IPS-18c (cell line): ENCODE results near the gene GIPR.
"Not testable (repeated sequence)": the region's sequence is repeated elsewhere in the genome, so short reads cannot be mapped to it uniquely, and the experiment has no call there.

Experiments
- H3K4me3 ChIP-seq: 2 replicates; pipeline ENCODE4 v1.7.0; 2013; ENCODE audit warnings: low read depth, mild to moderate bottlenecking, low read length, moderate library complexity; ENCODE audit not compliant: insufficient read depth
- H3K9me3 ChIP-seq: one replicate; pipeline ENCODE4 v1.6.1; 2013; ENCODE audit warnings: mild to moderate bottlenecking, low read length, moderate library complexity; ENCODE audit not compliant: control insufficient read depth, insufficient read depth

The GIPR gene

GRCh38 chr19:45674946-45675345 is 6.9 kb downstream of the GIPR start:
- Histone ChIP-seq H3K4me3 (no peak overlapping the region), H3K9me3 (no peaks in the 10 kb centered on the region)

GRCh38 chr19:45676851-45677263 is 8.8 kb downstream of the GIPR start:
- Histone ChIP-seq H3K4me3 (peak overlapping the region; percentile 67), H3K9me3 (no peaks in the 10 kb centered on the region)

- Histone ChIP-seq H3K4me3 (peak overlapping the region; percentile 67), H3K9me3 (no peaks in the 10 kb centered on the region)
Observed at GRCh38 chr19:45677351-45678230, 9.6 kb downstream of the GIPR start.

GRCh38 chr19:45681391-45682015 is 13.5 kb downstream of the GIPR start:
- no peaks in the 10 kb centered on the region for H3K9me3 ChIP-seq
- peak overlapping the region; percentile 47 for H3K4me3 ChIP-seq

GRCh38 chr19:45682117-45682516 is 14.1 kb downstream of the GIPR start:
- H3K9me3 ChIP-seq = no peaks in the 10 kb centered on the region
- no peak overlapping the region; the same call in 1 of the 2 replicates for H3K4me3 ChIP-seq

GRCh38 chr19:45682908-45683307 is 14.9 kb downstream of the GIPR start:
- H3K9me3 ChIP-seq = no peaks in the 10 kb centered on the region
- no peak overlapping the region for H3K4me3 ChIP-seq

- not testable (repeated sequence) for H3K9me3 ChIP-seq, H3K4me3 ChIP-seq
Observed at GRCh38 chr19:45685045-45685444, 17.0 kb downstream of the GIPR start.

GRCh38 chr19:45687599-45687998 is 19.6 kb downstream of the GIPR start:
- Histone ChIP-seq H3K9me3 (no peaks in the 10 kb centered on the region), H3K4me3 (no peak overlapping the region)

- no peaks in the 10 kb centered on the region for H3K9me3 ChIP-seq
- peak within 1 kb of the TSS; percentile 87 for H3K4me3 ChIP-seq
Observed at GRCh38 chr19:45691516-45692186, 23.6 kb downstream of the GIPR start, which contains the start of gene SNRPD2. Gene SNRPD2, minus strand, starts transcription at chr19:45691953. Its CDS starts 65 bp downstream, at chr19:45691888.

- Histone ChIP-seq H3K9me3 (no peaks in the 10 kb centered on the region), H3K4me3 (peak within 1 kb of the TSS; percentile 87)
Observed at GRCh38 chr19:45692187-45693105, 24.4 kb downstream of the GIPR start, which contains the start of gene QPCTL. Gene QPCTL, plus strand, starts transcription at chr19:45692666. Its CDS starts 38 bp downstream, at chr19:45692704.

- peak overlapping the region; percentile 79 for H3K4me3 ChIP-seq
- no peaks in the 10 kb centered on the region for H3K9me3 ChIP-seq
Observed at GRCh38 chr19:45693106-45693788, 25.2 kb downstream of the GIPR start.

- H3K9me3 ChIP-seq = peaks cover 4% of the 10 kb centered on the region
- no peak overlapping the region for H3K4me3 ChIP-seq
Observed at GRCh38 chr19:45701676-45702075, 33.7 kb downstream of the GIPR start.

- Histone ChIP-seq H3K9me3 (peaks cover 4% of the 10 kb centered on the region), H3K4me3 (no peak overlapping the region)
Observed at GRCh38 chr19:45705115-45705514, 37.1 kb downstream of the GIPR start.

GRCh38 chr19:45705710-45706415 is 37.8 kb downstream of the GIPR start:
- H3K4me3 ChIP-seq = no peak overlapping the region
- peaks cover 4% of the 10 kb centered on the region for H3K9me3 ChIP-seq

- Histone ChIP-seq H3K4me3 (no peak overlapping the region), H3K9me3 (no peaks in the 10 kb centered on the region)
Observed at GRCh38 chr19:45710356-45711130, 42.5 kb downstream of the GIPR start.
